GM18870 (cell line): ENCODE measurements around the gene UBE2E2.

Experiments
- ATAC-seq: cut with Tn5 transposase; IDR thresholded peaks from one replicate; pipeline ENCODE4 v1.9.1; 2021; ENCODE audit warnings: moderate library complexity; ENCODE audit not compliant: unreplicated experiment

The UBE2E2 gene

DNA sequence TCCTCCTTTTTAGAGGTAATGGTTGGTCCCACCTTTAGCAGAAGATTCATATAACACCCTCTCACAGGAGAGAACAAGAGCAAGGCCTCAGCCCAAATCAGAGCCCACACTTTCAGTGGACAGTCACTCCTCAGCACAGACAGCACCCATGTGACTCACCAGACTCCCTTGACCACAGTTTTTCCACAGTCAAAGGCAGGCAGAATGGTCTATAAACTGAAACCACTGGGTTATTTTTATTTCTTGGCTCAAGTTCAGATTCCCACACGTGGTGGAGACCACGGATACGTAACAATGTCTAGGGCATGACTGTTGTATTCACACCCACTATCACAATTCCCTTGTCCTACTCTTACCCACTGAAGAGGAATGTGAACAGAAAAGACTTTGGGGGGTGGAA lies 364.8 kb downstream of the UBE2E2 start:
- peak; percentile 64 for ATAC-seq

- no peak for ATAC-seq
Measured at GRCh38 chr3:23573827-23574226, 370.7 kb downstream of the UBE2E2 start.

- ATAC-seq = no peak
Measured at GRCh38 chr3:23574822-23575315, 371.7 kb downstream of the UBE2E2 start.

GRCh38 chr3:23575697-23576096 lies 372.6 kb downstream of the UBE2E2 start:
- ATAC-seq = no peak

- ATAC-seq = no peak
Measured at GRCh38 chr3:23576379-23576959, 373.3 kb downstream of the UBE2E2 start.

DNA sequence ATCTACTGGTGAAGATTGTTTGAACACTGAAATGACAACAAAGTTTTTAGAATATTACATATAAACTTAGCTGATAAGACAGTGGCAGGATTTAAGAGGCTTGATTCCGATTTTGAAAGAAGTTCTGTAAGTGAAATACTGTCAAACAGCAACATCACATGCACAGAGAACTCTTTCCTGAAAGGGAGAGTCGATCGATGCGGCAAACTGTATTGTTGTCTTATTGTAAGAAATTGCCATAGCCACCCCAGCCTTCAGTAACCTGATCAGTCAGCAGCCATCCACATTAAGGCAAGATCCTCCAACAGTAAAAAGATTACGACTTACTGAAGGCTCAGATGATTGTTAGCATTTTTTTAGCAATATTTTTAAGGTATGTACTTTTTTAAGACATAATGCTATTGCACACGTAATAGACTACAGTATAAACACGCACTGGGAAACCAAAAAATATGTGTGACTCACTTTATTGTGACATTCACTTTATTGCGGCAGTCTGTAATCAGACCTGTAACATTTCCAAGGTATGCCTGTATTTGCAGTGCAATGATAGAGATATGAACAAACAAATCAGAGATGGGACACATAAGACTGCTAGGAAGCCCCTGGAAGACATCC lies 377.1 kb downstream of the UBE2E2 start:
- ATAC-seq = no peak

GRCh38 chr3:23583980-23584740 lies 381.0 kb downstream of the UBE2E2 start:
- ATAC-seq = no peak

DNA sequence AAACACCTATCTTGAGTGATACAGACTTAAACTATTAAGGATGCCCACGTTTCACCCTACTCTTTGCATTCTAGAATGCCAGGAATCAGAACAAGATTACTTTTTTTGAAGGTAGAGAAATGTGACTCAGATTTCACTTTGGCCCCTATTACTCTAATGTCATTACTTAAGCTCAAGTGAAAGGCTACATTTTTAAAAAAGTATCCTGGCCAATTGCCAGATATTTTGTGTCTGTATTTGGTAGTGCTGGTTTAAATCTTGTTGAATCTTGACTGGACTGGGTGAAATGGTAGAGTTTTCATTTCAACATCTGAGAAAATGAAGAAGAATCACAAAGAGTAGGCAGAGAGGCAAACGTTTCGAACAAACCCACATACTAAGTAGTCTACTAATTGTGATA lies 384.4 kb downstream of the UBE2E2 start:
- ATAC-seq = no peak

DNA sequence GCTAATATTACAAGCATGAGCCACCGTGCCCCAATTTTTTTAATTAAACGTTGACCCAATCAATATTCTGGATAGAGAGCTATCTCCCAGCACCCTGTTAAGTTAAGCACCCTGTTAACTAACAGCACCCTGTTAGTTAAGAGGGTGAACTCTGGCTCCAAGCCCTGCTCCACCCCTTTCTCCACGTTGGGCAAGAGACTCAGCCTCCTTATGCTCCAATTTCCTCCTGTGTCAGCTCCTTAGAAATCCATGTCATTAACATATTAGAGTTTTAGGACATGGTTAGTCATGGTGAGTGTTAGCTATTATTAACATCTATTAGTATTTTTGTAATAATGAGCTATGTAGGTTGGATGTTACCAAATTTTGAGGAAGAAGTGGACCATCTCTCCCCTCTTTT lies 385.4 kb downstream of the UBE2E2 start:
- no peak for ATAC-seq

DNA sequence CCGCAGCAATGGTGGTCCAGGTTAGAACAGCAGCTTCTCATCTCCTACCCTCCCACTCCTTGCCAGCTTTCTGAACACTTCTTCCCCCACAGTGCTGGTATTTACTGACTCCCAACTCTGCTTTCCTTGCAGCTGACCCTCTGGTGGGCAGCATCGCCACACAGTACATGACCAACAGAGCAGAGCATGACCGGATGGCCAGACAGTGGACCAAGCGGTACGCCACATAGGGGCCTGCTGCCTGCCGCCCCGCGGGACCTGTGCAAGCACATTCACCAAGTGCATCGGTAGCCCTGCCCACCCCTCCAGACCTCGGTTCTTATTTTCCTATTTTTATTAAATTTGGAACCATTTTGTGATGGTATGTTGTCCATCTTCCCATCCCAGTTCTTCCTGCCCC lies 386.5 kb downstream of the UBE2E2 start:
- no peak for ATAC-seq

- ATAC-seq = peak; percentile 76
Measured at GRCh38 chr3:23590424-23591273, 387.5 kb downstream of the UBE2E2 start.

DNA sequence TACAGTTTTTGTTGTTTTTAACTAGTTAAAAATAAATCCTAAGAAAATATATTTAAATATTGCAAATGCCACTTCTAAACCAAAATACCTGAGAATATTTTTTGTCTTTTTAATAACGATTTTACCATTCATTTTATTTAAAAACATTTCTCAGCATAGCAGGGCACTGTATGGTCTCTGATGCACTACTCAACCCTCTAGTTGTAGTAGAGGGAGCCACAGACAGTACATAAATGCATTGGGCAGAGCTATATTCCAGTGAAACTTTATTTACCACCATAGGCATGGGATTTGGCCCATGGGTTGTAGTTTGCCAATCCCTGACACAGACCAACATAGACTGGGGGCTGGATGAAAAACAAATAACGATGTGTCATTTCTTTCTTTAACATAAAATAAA lies 388.2 kb downstream of the UBE2E2 start:
- no peak for ATAC-seq

- peak; percentile 66 for ATAC-seq
Measured at GRCh38 chr3:23592961-23593931, 390.1 kb downstream of the UBE2E2 start.

- ATAC-seq = no peak
Measured at GRCh38 chr3:23594066-23594465, 390.9 kb downstream of the UBE2E2 start.

- ATAC-seq = no peak
Measured at GRCh38 chr3:23594894-23595670, 392.0 kb downstream of the UBE2E2 start.

DNA sequence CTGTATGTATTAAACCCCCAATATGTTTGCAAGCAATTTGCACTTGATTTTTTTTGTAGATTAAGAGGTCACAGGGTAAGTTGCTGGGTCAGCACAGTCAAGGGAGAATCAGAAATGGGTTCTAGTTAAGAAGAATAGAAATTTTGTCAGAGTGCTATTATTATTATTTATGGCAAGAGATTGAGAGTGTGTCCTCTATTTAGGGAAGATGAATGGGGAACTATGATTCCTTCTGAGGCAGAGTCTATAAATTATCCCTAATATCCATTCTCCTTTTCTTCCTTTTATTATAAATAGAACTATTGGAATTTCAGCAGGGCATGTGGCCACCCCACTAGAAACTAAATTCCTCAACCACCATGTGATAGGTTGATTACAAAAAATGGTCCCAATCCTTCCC lies 392.7 kb downstream of the UBE2E2 start:
- no peak for ATAC-seq

DNA sequence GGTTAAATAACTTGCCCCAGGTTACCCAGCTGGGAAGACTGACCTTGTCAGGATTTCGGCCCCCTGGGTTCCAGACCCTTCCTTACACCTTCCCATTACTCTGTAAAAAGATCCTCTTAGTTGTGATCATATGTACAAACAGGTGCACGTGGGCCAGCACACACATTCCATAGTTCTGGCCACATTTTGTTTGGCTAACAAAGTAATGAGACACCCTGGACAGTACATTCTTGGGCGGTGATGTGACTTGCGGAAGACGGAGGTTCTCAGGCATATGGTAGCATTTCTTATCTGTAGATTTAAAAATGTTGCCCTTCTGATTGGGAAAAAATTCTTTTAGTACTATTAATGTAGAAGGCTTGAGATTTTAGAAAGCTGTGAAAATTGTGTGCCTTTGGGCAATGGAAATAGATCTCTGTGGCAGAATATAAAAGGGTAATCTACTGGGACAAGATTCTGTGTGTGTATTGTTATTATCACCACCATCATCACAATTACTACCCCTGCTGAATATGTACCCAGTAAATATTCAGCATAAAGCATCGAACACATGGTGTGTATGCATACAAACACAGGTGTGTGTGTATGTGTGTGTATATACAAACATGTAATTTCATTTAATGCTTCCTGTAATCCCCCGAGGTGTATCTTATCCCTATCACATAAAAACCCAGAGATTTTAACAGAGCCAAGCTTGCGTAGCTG lies 397.2 kb downstream of the UBE2E2 start:
- ATAC-seq = no peak

- ATAC-seq = no peak
Measured at GRCh38 chr3:23601091-23601822, 398.1 kb downstream of the UBE2E2 start.
